HUES48 (cell line): ENCODE data around the gene CRYZL1.
A peak's percentile ranks its signal among the peaks of the same experiment; 100 is the strongest.

ENCODE experiments used
- H3K27ac ChIP-seq: one replicate; pipeline ENCODE4 v1.7.0; 2013; ENCODE audit warnings: low read depth, low read length, inconsistent platforms
- H3K27me3 ChIP-seq: 2 replicates; pipeline ENCODE4 v1.6.1; 2013; ENCODE audit warnings: mild to moderate bottlenecking, low read length; ENCODE audit not compliant: control insufficient read depth, insufficient read depth
- H3K36me3 ChIP-seq: 2 replicates; pipeline ENCODE4 v1.6.1; 2013; ENCODE audit warnings: low read length; ENCODE audit not compliant: control insufficient read depth, insufficient read depth
- H3K4me1 ChIP-seq: 2 replicates; pipeline ENCODE4 v1.6.1; 2013; ENCODE audit warnings: mild to moderate bottlenecking, low read length; ENCODE audit not compliant: control insufficient read depth, insufficient read depth
- H3K4me3 ChIP-seq: 2 replicates; pipeline ENCODE4 v1.5.1; 2013; ENCODE audit warnings: mild to moderate bottlenecking, low read depth, low read length
- H3K9ac ChIP-seq: 2 replicates; pipeline ENCODE4 v1.6.1; 2013; ENCODE audit warnings: mild to moderate bottlenecking, low read depth, low read length, moderate library complexity
- H3K9me3 ChIP-seq: 2 replicates; pipeline ENCODE4 v1.6.1; 2013; ENCODE audit warnings: low read length; ENCODE audit not compliant: control insufficient read depth, insufficient read depth

Gene CRYZL1

DNA sequence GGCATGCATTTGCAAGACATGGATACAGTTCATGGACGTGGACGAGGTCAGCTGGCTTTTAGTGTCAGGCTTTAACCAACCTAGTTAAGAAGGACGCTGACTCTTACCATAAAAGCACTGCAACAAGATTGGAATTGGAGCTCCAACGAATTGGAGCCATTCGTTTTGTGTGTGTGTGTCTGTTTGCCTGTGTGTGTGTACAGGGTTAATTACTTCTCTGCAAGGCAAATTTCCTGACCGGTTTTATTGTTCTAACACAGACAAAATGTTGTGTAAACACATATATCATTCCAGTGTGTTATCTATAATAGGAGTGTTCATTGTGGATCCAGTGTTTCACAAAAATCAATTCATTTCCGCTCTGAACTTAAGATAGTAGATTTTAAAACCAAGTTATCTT is 8.7 kb upstream of the CRYZL1 start:
- peaks cover 51% of the 10 kb centered on the region for H3K4me1 ChIP-seq
- H3K9ac ChIP-seq = no peak overlapping the region

DNA sequence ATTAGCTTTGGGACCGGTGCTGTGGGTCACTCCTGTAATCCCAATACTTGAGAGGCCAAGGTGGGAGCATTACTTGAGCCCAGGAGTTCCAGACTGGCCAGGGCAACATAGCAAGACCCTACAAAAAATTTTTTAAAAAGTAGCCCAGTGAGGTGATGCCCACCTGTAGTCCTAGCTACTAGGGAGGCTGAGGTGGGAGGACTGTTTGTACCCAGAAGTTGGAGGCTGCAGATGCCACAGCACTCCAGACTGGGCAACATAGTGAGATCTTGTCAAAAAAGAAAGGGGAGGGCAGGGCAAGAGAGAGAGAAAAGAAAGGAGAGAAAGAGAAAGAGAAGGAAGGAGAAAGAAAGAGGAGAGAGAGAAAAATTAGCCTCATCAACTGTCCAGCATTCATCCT is 7.0 kb upstream of the CRYZL1 start:
- Histone ChIP-seq H3K27ac (no peak overlapping the region), H3K36me3 (no peaks in the 10 kb centered on the region), H3K4me1 (peaks cover 56% of the 10 kb centered on the region), H3K4me3 (no peak overlapping the region), H3K9me3 (no peaks in the 10 kb centered on the region), H3K27me3 (no peaks in the 10 kb centered on the region), H3K9ac (no peak overlapping the region)

More for the DNA sequence above, 8.7 kb upstream of the CRYZL1 start:
- Histone ChIP-seq H3K4me3 (no peak overlapping the region), H3K27me3 (no peaks in the 10 kb centered on the region), H3K36me3 (no peaks in the 10 kb centered on the region), H3K27ac (no peak overlapping the region), H3K9me3 (no peaks in the 10 kb centered on the region)

DNA sequence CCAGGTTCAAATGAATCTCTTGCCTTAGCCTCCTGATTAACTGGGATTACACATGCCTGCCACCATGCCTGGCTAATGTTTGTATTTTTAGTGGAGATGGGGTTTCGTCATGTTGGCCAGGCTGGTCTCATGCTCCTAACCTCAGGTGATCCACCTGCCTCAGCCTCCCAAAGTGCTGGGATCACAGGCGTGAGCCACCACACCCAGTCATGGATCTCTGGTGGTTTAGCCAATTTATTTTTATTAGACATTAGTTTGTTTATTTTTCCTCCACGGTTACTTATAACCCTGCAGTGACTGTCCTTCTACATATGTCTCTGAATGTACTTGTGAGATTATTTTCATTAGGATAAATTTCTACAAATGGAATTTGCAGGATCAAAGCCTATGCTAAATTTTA is 6.0 kb upstream of the CRYZL1 start:
- Histone ChIP-seq H3K9me3 (no peaks in the 10 kb centered on the region), H3K4me3 (no peak overlapping the region), H3K36me3 (no peaks in the 10 kb centered on the region), H3K4me1 (peaks cover 56% of the 10 kb centered on the region), H3K27me3 (no peaks in the 10 kb centered on the region), H3K27ac (no peak overlapping the region), H3K9ac (no peak overlapping the region)

- H3K4me1 ChIP-seq = peaks cover 38% of the 10 kb centered on the region
- H3K27me3 ChIP-seq = no peaks in the 10 kb centered on the region
- no peak overlapping the region for H3K4me3 ChIP-seq
- H3K27ac ChIP-seq = no peak overlapping the region
- H3K36me3 ChIP-seq = no peaks in the 10 kb centered on the region
- no peaks in the 10 kb centered on the region for H3K9me3 ChIP-seq
- H3K9ac ChIP-seq = no peak overlapping the region
Measured at GRCh38 chr21:33645730-33646129, 4.2 kb upstream of the CRYZL1 start.

DNA sequence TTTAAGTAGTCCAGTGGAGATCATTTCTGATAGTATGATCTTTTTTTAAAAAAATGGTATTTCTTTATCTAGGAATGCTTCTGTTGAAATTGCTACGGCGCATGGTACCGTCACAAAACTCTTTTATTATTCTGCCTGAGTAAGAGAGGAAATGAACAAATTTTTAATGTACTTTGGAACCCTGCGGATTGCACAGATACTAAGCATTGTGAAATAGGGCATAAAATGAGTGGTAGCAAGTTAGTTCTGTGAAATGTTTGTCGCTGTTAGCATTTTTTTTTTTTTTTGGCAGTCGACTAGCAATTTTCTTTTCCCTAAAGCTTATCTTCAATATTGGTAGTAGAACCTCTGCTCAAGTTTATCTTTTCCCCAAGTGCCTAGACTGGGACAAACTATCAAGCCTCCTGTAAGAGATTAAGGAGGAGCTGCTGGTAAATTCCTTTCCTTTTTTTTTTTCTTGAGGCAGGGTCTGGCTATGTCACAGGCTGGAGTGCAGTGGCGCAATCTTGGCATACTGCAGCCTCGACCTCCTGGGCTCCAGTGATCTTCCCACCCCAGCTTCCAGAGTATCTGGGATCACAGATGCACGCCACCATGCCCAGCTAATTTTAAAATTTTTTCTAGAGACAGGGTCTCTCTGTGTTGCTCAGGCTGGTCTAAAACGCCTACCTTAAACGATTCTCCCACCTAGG is 3.0 kb upstream of the CRYZL1 start:
- H3K4me3 ChIP-seq = peak overlapping the region; percentile 93
- no peaks in the 10 kb centered on the region for H3K27me3 ChIP-seq
- peak overlapping the region; percentile 45 for H3K27ac ChIP-seq
- H3K36me3 ChIP-seq = no peaks in the 10 kb centered on the region
- peaks cover 34% of the 10 kb centered on the region for H3K4me1 ChIP-seq
- H3K9ac ChIP-seq = no peak overlapping the region; the same call in 1 of the 2 replicates
- H3K9me3 ChIP-seq = no peaks in the 10 kb centered on the region

GRCh38 chr21:33643658-33644311 is 2.2 kb upstream of the CRYZL1 start:
- Histone ChIP-seq H3K4me3 (peak overlapping the region; percentile 93), H3K36me3 (no peaks in the 10 kb centered on the region), H3K27me3 (no peaks in the 10 kb centered on the region), H3K27ac (peak overlapping the region; percentile 84), H3K4me1 (peaks cover 29% of the 10 kb centered on the region), H3K9me3 (no peaks in the 10 kb centered on the region), H3K9ac (peak overlapping the region; percentile 73)

- peak overlapping the region; percentile 73 for H3K9ac ChIP-seq
- peak overlapping the region; percentile 93 for H3K4me3 ChIP-seq
- H3K27me3 ChIP-seq = no peaks in the 10 kb centered on the region
- H3K9me3 ChIP-seq = no peaks in the 10 kb centered on the region
- peak overlapping the region; percentile 84 for H3K27ac ChIP-seq
- no peaks in the 10 kb centered on the region for H3K36me3 ChIP-seq
- H3K4me1 ChIP-seq = peaks cover 28% of the 10 kb centered on the region
Measured at GRCh38 chr21:33642896-33643657, 1.5 kb upstream of the CRYZL1 start.

DNA sequence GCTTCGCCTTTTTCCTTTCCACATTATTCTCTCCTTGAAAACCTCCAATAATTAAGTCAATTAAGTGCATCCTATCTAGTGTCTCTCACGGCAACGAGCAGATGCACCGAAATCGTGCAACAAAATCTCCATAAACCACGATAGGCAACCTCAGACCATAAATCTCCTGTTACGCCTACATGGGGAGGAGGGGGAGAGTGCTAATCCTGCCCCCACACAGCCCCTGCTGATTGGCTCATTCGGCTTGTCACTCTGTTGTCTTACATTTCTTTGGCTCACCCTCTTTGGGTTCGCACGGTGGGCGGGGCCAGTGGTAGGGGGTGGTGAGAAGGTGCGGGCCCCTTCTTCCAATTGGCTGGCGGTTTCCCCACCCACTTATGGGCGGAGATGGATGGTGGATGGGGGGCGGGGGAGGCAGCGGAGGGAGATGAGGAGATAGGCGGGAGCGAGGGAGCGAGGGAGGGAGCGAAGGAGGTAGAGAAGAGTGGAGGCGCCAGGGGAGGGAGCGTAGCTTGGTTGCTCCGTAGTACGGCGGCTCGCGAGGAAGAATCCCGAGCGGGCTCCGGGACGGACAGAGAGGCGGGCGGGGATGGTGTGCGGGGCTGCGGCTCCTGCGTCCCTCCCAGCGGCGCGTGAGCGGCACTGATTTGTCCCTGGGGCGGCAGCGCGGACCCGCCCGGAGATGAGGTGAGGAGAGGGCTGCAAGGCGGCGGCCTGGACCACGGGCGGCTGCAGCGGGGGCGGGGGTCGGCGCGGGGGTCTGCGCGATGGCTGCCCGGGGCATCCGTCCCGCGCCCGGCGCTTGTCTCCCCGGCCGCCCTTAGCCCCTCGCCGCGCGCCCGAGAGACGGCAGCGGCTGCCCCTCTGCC is 720 bp upstream of the CRYZL1 start, which contains the start of gene ITSN1:
TSS of gene ITSN1 (plus strand) at position 475 of the 869 bp plus-strand sequence. CDS start 76,328 bp downstream, outside the sequence.
- Histone ChIP-seq H3K27ac (peak within 1 kb of the TSS; percentile 95), H3K4me1 (peaks cover 28% of the 10 kb centered on the region), H3K4me3 (peak within 1 kb of the TSS; percentile 93), H3K9ac (peak within 1 kb of the TSS; percentile 81), H3K27me3 (no peaks in the 10 kb centered on the region), H3K36me3 (no peaks in the 10 kb centered on the region), H3K9me3 (no peaks in the 10 kb centered on the region)

- Histone ChIP-seq H3K27ac (peak overlapping the region; percentile 95), H3K4me3 (peak overlapping the region; percentile 93), H3K36me3 (no peaks in the 10 kb centered on the region), H3K9ac (peak overlapping the region; percentile 80), H3K27me3 (no peaks in the 10 kb centered on the region), H3K9me3 (no peaks in the 10 kb centered on the region), H3K4me1 (peaks cover 25% of the 10 kb centered on the region)
Measured at GRCh38 chr21:33640697-33641351, 717 bp downstream of the CRYZL1 start.

DNA sequence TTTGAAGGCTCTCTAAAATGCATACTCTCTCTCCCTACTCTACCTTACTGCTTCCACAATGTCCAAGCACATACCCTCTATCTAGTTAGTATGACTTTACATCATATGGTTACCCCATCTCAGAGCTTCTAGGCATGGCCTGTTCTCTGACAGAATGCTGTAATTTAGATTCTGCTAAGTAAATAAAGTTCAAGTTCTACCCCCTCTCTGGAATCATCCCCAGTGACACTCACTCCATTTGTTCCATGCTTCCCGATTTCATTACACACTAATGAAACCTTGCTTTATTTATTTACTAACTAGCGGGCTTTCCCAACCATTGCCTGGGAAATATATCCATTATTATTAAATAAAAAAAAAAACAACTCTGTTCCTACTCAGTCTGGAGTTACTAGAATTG is 7.3 kb downstream of the CRYZL1 start:
- H3K27me3 ChIP-seq = no peaks in the 10 kb centered on the region
- peaks cover 3% of the 10 kb centered on the region; the same call in 1 of the 2 replicates for H3K4me1 ChIP-seq
- H3K27ac ChIP-seq = no peak overlapping the region
- no peak overlapping the region for H3K9ac ChIP-seq
- no peaks in the 10 kb centered on the region; the same call in 1 of the 2 replicates for H3K9me3 ChIP-seq
- H3K36me3 ChIP-seq = peaks cover 6% of the 10 kb centered on the region; the same call in 1 of the 2 replicates
- H3K4me3 ChIP-seq = no peak overlapping the region
